Bronchial epithelial cell (primary cell): ENCODE results near the gene NTN5. TPM values are rescaled to one million over a fixed set of nuclear protein-coding genes. Genes with fewer than 3 reads are reported as not detected.

Experiments
- DNase-seq: peaks from one replicate; pipeline ENCODE4 v3.0.0-alpha.2; 2010; ENCODE audit warnings: low read depth
- FAIRE-seq: peaks from 2 replicates; lab custom pipeline; 2011; peaks lifted over from hg19 to GRCh38; lab: Jason Lieb, UNC
- H3K27me3 ChIP-seq: 2 replicates; pipeline ENCODE4 v1.5.1; 2011; ENCODE audit warnings: low read length; ENCODE audit not compliant: control insufficient read depth, insufficient read depth
- H3K36me3 ChIP-seq: 2 replicates; pipeline ENCODE4 v1.5.1; 2011; ENCODE audit warnings: low read length; ENCODE audit not compliant: control insufficient read depth, insufficient read depth
- H3K4me3 ChIP-seq: 2 replicates; pipeline ENCODE4 v1.5.1; 2011; ENCODE audit warnings: mild to moderate bottlenecking, low read depth, low read length, control low read depth
- CTCF ChIP-seq: IDR thresholded peaks from 2 replicates; pipeline ENCODE4 v1.5.1; 2011; ENCODE audit warnings: mild to moderate bottlenecking, moderate library complexity, low read length, control low read depth, inconsistent platforms; ENCODE audit not compliant: insufficient read depth, severe bottlenecking
- total RNA-seq: library from RNA; depleted of rRNA; stranded (reverse); fragments of >200 nt; gene quantifications from 2 replicates; pipeline ENCODE4 v1.2.1, GENCODE V29; 2014

Gene NTN5
- total RNA-seq, 1 donor from 2014 or later: not detected

GRCh38 chr19:48624791-48625723 is 47.8 kb downstream of the NTN5 start:
- FAIRE-seq (no peak), DNase-seq (no peak)
- Histone ChIP-seq H3K27me3 (no peaks in the 10 kb centered on the region), H3K4me3 (no peak overlapping the region), H3K36me3 (peaks cover 1% of the 10 kb centered on the region)
- TF ChIP-seq CTCF: no peak

GRCh38 chr19:48624067-48624594 is 48.7 kb downstream of the NTN5 start:
- DNase-seq (peak; percentile 84), FAIRE-seq (no peak)
- TF ChIP-seq CTCF: no peak
- Histone ChIP-seq H3K36me3 (no peaks in the 10 kb centered on the region), H3K4me3 (peak overlapping the region; percentile 32), H3K27me3 (no peaks in the 10 kb centered on the region)

- DNase-seq (no peak), FAIRE-seq (no peak)
- no peaks in the 10 kb centered on the region for H3K27me3 ChIP-seq
- no peak for TF ChIP-seq CTCF
- no peaks in the 10 kb centered on the region for H3K36me3 ChIP-seq
- peak overlapping the region; percentile 32 for H3K4me3 ChIP-seq
These were observed 49.2 kb downstream of the NTN5 start for GRCh38 chr19:48623556-48624066.

GRCh38 chr19:48619692-48620585 is 52.9 kb downstream of the NTN5 start:
- FAIRE-seq (no peak), DNase-seq (no peak)
- H3K36me3 ChIP-seq: peaks cover 26% of the 10 kb centered on the region
- no peak for TF ChIP-seq CTCF
- H3K27me3 ChIP-seq: no peaks in the 10 kb centered on the region
- H3K4me3 ChIP-seq: peak overlapping the region; percentile 83

GRCh38 chr19:48618916-48619691 is 53.7 kb downstream of the NTN5 start, which contains the start of the genes RPL18 and SPHK2:
Gene RPL18 (minus strand): TSS chr19:48619178. CDS start chr19:48619143, 35 bp downstream.
Gene SPHK2 (plus strand): TSS chr19:48619506. CDS start chr19:48620515, 1,009 bp downstream.
- Histone ChIP-seq H3K4me3 (peak within 1 kb of the TSS; percentile 83), H3K36me3 (peaks cover 26% of the 10 kb centered on the region), H3K27me3 (no peaks in the 10 kb centered on the region)
- TF ChIP-seq CTCF: no peak
- peak; percentile 97 for DNase-seq
- peak; percentile 55 for FAIRE-seq
